ENCODE results near the gene ATG101.
A peak's percentile ranks its signal among the peaks of the same experiment; 100 is the strongest.

The ATG101 gene

GRCh38 chr12:52086944-52087835 lies 17.4 kb downstream of the ATG101 start:
- no peak for TF ChIP-seq CTCF (IDR thresholded peaks at IDR 0.05; ENCODE audit: control extremely low read depth, extremely low read depth, low read depth, missing control alignments)
- ChIA-PET CTCF (interaction anchor here (1.6 to 42.5 kb wide), 5 partner anchors 16 to 94 kb away, joined by 6 to 1220 read pairs (median 15); partner anchors contain the start of gene ATG101), POLR2A (no interaction called here)
- peak; percentile 10 for DNase-seq (ENCODE audit: extremely low spot score)

- ChIA-PET CTCF (interaction anchor here (0.9 to 42.5 kb wide), 7 partner anchors 15 to 95 kb away, joined by 3 to 1220 read pairs (median 3); partner anchors contain the start of gene ATG101), POLR2A (no interaction called here)
- DNase-seq (ENCODE audit: extremely low spot score) = peak; percentile 65
Measured at GRCh38 chr12:52087961-52088820, 18.4 kb downstream of the ATG101 start.

DNA sequence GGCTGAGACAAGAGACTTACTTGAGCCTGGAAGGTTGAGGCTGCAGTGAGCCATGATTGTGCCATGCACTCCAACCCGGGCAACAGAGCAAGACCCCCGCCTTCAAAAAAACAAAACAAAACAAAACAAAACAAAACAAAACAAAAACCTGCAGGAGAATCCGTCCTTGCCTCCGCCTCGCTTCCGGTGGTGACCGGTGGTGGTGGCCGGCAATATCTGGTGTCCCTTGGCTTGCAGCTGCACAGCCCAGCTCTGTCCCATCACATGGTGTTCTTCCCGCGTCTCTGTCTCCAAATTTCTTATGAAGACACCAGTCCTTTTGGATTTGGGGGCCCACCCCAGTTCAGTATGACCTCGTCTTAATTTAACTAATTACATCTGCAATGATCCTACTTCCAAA lies 19.7 kb downstream of the ATG101 start:
- ChIA-PET CTCF (interaction anchor here (2.9 to 42.5 kb wide), 2 partner anchors 8 to 57 kb away, joined by 11 to 1220 read pairs; no protein-coding TSS in a partner anchor), POLR2A (no interaction called here)
- no peak for TF ChIP-seq CTCF (IDR thresholded peaks at IDR 0.05; ENCODE audit: control extremely low read depth, extremely low read depth, low read depth, missing control alignments)
- no peak for DNase-seq (ENCODE audit: extremely low spot score)

More at GRCh38 chr12:52087961-52088820, 18.4 kb downstream of the ATG101 start:
- TF ChIP-seq CTCF (IDR thresholded peaks at IDR 0.05; ENCODE audit: control extremely low read depth, extremely low read depth, low read depth, missing control alignments) = no peak

DNA sequence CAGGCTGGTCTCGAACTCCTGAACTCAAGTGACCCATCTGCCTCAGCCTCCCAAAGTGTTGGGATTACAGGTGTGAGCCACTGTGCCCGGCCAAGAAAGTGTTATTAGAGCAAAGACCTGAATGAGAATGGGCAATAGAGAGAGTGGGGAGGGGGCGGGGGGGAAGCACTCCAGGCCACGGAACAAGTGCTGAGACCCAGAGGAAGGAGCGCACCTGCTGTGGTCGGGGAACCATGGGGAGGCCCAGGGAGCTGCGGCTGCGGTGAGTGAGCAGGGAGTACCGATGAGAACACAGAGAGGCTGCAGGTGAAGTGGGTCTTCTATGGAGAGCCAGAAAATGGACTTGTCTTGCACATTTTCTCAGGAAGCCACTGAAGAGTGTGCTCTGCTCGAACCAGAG lies 20.5 kb downstream of the ATG101 start:
- ChIA-PET CTCF (interaction anchor here (1.5 to 42.5 kb wide), 3 partner anchors 9 to 58 kb away, joined by 3 to 1220 read pairs (median 11); no protein-coding TSS in a partner anchor), POLR2A (no interaction called here)
- DNase-seq (ENCODE audit: extremely low spot score) = peak; percentile 11
- no peak for TF ChIP-seq CTCF (IDR thresholded peaks at IDR 0.05; ENCODE audit: control extremely low read depth, extremely low read depth, low read depth, missing control alignments)

DNA sequence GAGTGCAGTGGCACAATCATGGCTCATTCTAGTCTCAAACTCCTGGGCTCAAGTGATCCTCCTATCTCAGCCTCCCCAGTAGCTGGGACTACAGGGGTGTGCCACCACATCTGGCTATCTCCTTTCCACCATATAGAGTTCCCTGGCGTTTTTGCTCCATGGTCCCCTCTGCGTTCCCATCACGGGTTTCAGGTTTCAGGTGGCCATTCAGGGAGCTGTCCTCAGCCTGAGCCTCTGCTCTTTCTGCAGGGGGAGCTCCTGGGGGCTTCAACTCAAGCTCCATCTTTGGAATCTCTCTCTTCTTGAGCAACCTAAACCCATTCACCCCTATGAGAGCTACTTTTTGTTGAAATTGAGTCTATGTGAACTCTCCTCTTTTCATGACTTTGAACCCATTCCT lies 21.3 kb downstream of the ATG101 start:
- TF ChIP-seq CTCF (IDR thresholded peaks at IDR 0.05; ENCODE audit: control extremely low read depth, extremely low read depth, low read depth, missing control alignments) = no peak
- DNase-seq (ENCODE audit: extremely low spot score) = no peak
- ChIA-PET CTCF (interaction anchor here (0.8 to 42.5 kb wide), 5 partner anchors 8 to 58 kb away, joined by 3 to 1220 read pairs (median 4); no protein-coding TSS in a partner anchor), POLR2A (no interaction called here)

- ChIA-PET POLR2A (no interaction called here), CTCF (interaction anchor here (2.9 to 42.5 kb wide), 2 partner anchors 11 to 59 kb away, joined by 11 to 1220 read pairs; no protein-coding TSS in a partner anchor)
- DNase-seq (ENCODE audit: extremely low spot score) = no peak
- TF ChIP-seq CTCF (IDR thresholded peaks at IDR 0.05; ENCODE audit: control extremely low read depth, extremely low read depth, low read depth, missing control alignments) = no peak
Measured at GRCh38 chr12:52091869-52092268, 22.1 kb downstream of the ATG101 start.

All from GM10248 (cell line).